Endodermal cell (in vitro differentiated cells): ENCODE results near the gene LDB1. TPM values are rescaled to one million over a fixed set of nuclear protein-coding genes. Genes with fewer than 3 reads are reported as not detected.

ENCODE experiments used
- DNase-seq: peaks from one replicate; pipeline ENCODE4 v3.0.0-alpha.2; 2017
- H3K27ac ChIP-seq: 2 replicates; pipeline ENCODE4 v1.5.1; 2013; ENCODE audit warnings: mild to moderate bottlenecking, low read depth, low read length, moderate library complexity
- H3K27me3 ChIP-seq: 2 replicates; pipeline ENCODE4 v1.6.1; 2013; ENCODE audit warnings: mild to moderate bottlenecking, low read length, moderate library complexity; ENCODE audit not compliant: insufficient read depth, control insufficient read depth, poor library complexity, severe bottlenecking
- H3K36me3 ChIP-seq: 2 replicates; pipeline ENCODE4 v1.7.0; 2013; ENCODE audit warnings: mild to moderate bottlenecking, low read length, moderate library complexity; ENCODE audit not compliant: control insufficient read depth, insufficient read depth
- H3K4me1 ChIP-seq: one replicate; pipeline ENCODE4 v1.7.0; 2013; ENCODE audit warnings: low read length; ENCODE audit not compliant: control insufficient read depth, insufficient read depth
- H3K4me3 ChIP-seq: 2 replicates; pipeline ENCODE4 v1.5.1; 2013; ENCODE audit warnings: mild to moderate bottlenecking, low read length, moderate library complexity
- H3K9ac ChIP-seq: 2 replicates; pipeline ENCODE4 v1.6.1; 2013; ENCODE audit warnings: mild to moderate bottlenecking, low read length, moderate library complexity; ENCODE audit not compliant: poor library complexity, severe bottlenecking; ENCODE audit errors: extremely low read depth
- H3K9me3 ChIP-seq: 2 replicates; pipeline ENCODE4 v1.6.1; 2013; ENCODE audit warnings: mild to moderate bottlenecking, low read length, moderate library complexity; ENCODE audit not compliant: control insufficient read depth
- H3K27ac Mint-ChIP-seq: 2 replicates; pipeline ENCODE4 v1.8.0; 2020; ENCODE audit warnings: mixed read lengths
- H3K27me3 Mint-ChIP-seq: 2 replicates; pipeline ENCODE4 v1.8.0; 2021; ENCODE audit warnings: mild to moderate bottlenecking, mixed read lengths; ENCODE audit not compliant: insufficient read depth
- H3K36me3 Mint-ChIP-seq: 2 replicates; pipeline ENCODE4 v1.8.0; 2020; ENCODE audit warnings: low read depth, mixed read lengths
- H3K4me1 Mint-ChIP-seq: 2 replicates; pipeline ENCODE4 v1.8.0; 2020; ENCODE audit warnings: mixed read lengths
- H3K4me3 Mint-ChIP-seq: 2 replicates; pipeline ENCODE4 v1.8.0; 2020; ENCODE audit warnings: mild to moderate bottlenecking, moderate library complexity, mixed read lengths
- H3K9me3 Mint-ChIP-seq: 2 replicates; pipeline ENCODE4 v1.8.0; 2020; ENCODE audit warnings: mild to moderate bottlenecking, mixed read lengths
- WGBS, 2 experiments: methylation state at CpG; one replicate each; pipeline versions ENCODE4 v1.1.5 to v1.1.7; 2013; ENCODE audit warnings: missing lambda C conversion rate in 2 of 2, mixed read lengths in 1 of 2; ENCODE audit not compliant: insufficient coverage in 1 of 2, insufficient read length in 1 of 2; 5-methylcytosine and 5-hydroxymethylcytosine counted together
- total RNA-seq, 2 donors: library from RNA; stranded (reverse); fragmentation: NEBNext Ultra II Directional in 1 of 2; extraction: Animal tissue kit (Norgen Biotek cat#: 25700) in 1 of 2; gene quantifications; 2 replicates in 1 of 2; 3 replicates in 1 of 2; pipeline ENCODE4 v1.2.1, GENCODE V29; 2021
- TF ChIP-seq, protein P1 (sequence below): fragments of 200-600 bp; sonication (generic); conservative IDR thresholded peaks from 2 replicates; pipeline ENCODE4 v1.5.0; 2021; ENCODE audit warnings: antibody characterized with exemption, mild to moderate bottlenecking

LDB1 gene
- total RNA-seq, 2 donors from 2014 or later = 72.0 to 82.6 TPM

DNA sequence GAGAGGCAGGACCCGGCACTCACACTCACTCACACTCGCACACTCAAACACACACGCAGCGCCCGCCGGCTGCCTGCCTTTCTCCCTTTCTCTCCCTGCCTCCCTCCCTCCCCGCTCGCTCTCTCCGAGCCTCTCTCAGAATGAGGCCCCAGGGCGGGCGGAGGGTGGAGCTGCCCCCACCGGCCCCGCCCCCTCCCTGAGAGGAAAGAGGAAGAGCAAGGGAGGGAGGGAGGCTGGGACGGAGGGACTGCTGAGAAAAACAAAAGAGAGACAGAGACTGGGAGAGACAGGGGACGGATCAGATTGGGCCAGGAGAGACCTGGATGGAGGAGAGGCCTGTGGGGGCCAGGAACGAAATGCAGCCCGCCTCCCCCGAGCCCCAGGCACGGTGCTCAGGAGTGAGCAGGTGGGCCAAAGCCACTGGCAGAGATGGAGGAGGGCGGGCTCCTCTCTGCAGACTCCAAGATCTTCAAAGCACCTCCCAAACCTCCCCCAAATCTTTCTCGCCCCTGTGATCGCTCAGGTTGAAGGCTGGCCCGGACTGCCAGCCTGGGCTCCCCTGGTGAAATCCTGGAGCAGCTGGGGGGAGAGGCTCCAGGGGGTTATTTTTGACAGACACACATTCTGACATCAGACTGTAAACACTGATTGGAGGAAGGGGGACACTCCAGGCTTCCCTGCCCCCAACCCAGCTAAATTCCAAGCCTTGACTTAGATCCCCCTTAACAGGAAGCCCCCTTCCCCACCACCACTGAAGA, 5.1 kb downstream of the LDB1 start:
- peak overlapping the region; percentile 52 for H3K9ac ChIP-seq
- H3K4me3 ChIP-seq = peak overlapping the region; percentile 73
- H3K27me3 ChIP-seq = no peaks in the 10 kb centered on the region
- H3K27ac ChIP-seq = peak overlapping the region; percentile 90
- no peaks in the 10 kb centered on the region for H3K9me3 ChIP-seq
- Mint-ChIP-seq H3K4me1 (peaks cover 51% of the 10 kb centered on the region), H3K4me3 (peak overlapping the region; percentile 78), H3K27ac (peak overlapping the region; percentile 94), H3K9me3 (no peaks in the 10 kb centered on the region), H3K27me3 (no peaks in the 10 kb centered on the region), H3K36me3 (peaks cover 20% of the 10 kb centered on the region)
- WGBS, 2 experiments = 0% methylated on average over 5 to 23 of the region's 23 CpGs
- H3K36me3 ChIP-seq = peaks cover 20% of the 10 kb centered on the region
- DNase-seq = peak; percentile 97
- peaks cover 12% of the 10 kb centered on the region for H3K4me1 ChIP-seq
- TF ChIP-seq, protein P1, sequence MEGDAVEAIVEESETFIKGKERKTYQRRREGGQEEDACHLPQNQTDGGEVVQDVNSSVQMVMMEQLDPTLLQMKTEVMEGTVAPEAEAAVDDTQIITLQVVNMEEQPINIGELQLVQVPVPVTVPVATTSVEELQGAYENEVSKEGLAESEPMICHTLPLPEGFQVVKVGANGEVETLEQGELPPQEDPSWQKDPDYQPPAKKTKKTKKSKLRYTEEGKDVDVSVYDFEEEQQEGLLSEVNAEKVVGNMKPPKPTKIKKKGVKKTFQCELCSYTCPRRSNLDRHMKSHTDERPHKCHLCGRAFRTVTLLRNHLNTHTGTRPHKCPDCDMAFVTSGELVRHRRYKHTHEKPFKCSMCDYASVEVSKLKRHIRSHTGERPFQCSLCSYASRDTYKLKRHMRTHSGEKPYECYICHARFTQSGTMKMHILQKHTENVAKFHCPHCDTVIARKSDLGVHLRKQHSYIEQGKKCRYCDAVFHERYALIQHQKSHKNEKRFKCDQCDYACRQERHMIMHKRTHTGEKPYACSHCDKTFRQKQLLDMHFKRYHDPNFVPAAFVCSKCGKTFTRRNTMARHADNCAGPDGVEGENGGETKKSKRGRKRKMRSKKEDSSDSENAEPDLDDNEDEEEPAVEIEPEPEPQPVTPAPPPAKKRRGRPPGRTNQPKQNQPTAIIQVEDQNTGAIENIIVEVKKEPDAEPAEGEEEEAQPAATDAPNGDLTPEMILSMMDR = no peak

GRCh38 chr10:102113956-102114857, 6.0 kb downstream of the LDB1 start:
- Mint-ChIP-seq H3K27me3 (no peaks in the 10 kb centered on the region), H3K4me3 (peak overlapping the region; percentile 78), H3K9me3 (no peaks in the 10 kb centered on the region), H3K36me3 (peaks cover 29% of the 10 kb centered on the region), H3K27ac (peak overlapping the region; percentile 94), H3K4me1 (peaks cover 48% of the 10 kb centered on the region)
- no peaks in the 10 kb centered on the region for H3K27me3 ChIP-seq
- 0 to 1% methylated on average over 7 to 44 of the region's 45 CpGs for WGBS, 2 experiments
- peak overlapping the region; percentile 90 for H3K27ac ChIP-seq
- H3K4me3 ChIP-seq = peak overlapping the region; percentile 94
- TF ChIP-seq, protein P1 = no peak
- DNase-seq = peak; percentile 69
- H3K9me3 ChIP-seq = no peaks in the 10 kb centered on the region
- peak overlapping the region; percentile 80 for H3K9ac ChIP-seq
- peaks cover 28% of the 10 kb centered on the region for H3K36me3 ChIP-seq
- peaks cover 12% of the 10 kb centered on the region for H3K4me1 ChIP-seq

- no peaks in the 10 kb centered on the region for H3K9me3 Mint-ChIP-seq
Measured at GRCh38 chr10:102113261-102113955, 6.8 kb downstream of the LDB1 start.

More at GRCh38 chr10:102113261-102113955, 6.8 kb downstream of the LDB1 start:
- Histone ChIP-seq H3K9me3 (no peaks in the 10 kb centered on the region), H3K9ac (peak overlapping the region; percentile 80), H3K27me3 (no peaks in the 10 kb centered on the region), H3K4me3 (peak overlapping the region; percentile 94), H3K36me3 (peaks cover 36% of the 10 kb centered on the region), H3K27ac (peak overlapping the region; percentile 90), H3K4me1 (peaks cover 6% of the 10 kb centered on the region)
- 70 to 83% methylated on average over 2 to 7 of the region's 7 CpGs for WGBS, 2 experiments
- peaks cover 37% of the 10 kb centered on the region for H3K36me3 Mint-ChIP-seq
- no peaks in the 10 kb centered on the region for H3K27me3 Mint-ChIP-seq
- peak overlapping the region; percentile 89 for H3K27ac Mint-ChIP-seq
- TF ChIP-seq, protein P1 = no peak
- peak; percentile 58 for DNase-seq
- H3K4me1 Mint-ChIP-seq = peaks cover 42% of the 10 kb centered on the region
- H3K4me3 Mint-ChIP-seq = peak overlapping the region; percentile 78
